GM23248 (cell line): ENCODE results near the gene NR2F1. TPM values are rescaled to one million over a fixed set of nuclear protein-coding genes. Genes with fewer than 3 reads are reported as not detected.

ENCODE experiments used
- DNase-seq: peaks from one replicate; pipeline ENCODE4 v3.0.0-alpha.2; 2015
- H2AFZ ChIP-seq: fragments of 200-600 bp; sonication (generic); 2 replicates; pipeline ENCODE4 v1.6.1; 2016; ENCODE audit warnings: antibody characterized with exemption
- H3F3A ChIP-seq: fragments of 200-600 bp; sonication (generic); 2 replicates; pipeline ENCODE4 v1.6.1; 2016; ENCODE audit warnings: mild to moderate bottlenecking, antibody characterized with exemption, mixed run types; ENCODE audit not compliant: insufficient read depth
- H3K27ac ChIP-seq: fragments of 200-600 bp; sonication (generic); 2 replicates; pipeline ENCODE4 v1.5.1; 2016; ENCODE audit warnings: mild to moderate bottlenecking
- H3K27me3 ChIP-seq: fragments of 200-600 bp; sonication (generic); replicated peaks from 2 replicates; pipeline ENCODE4 v1.6.1; 2016; ENCODE audit warnings: mild to moderate bottlenecking; ENCODE audit not compliant: insufficient read depth
- H3K36me3 ChIP-seq: fragments of 200-600 bp; sonication (generic); 2 replicates; pipeline ENCODE4 v1.6.1; 2016; ENCODE audit warnings: low read depth, mild to moderate bottlenecking
- H3K4me1 ChIP-seq: fragments of 200-600 bp; sonication (generic); 2 replicates; pipeline ENCODE4 v1.6.1; 2016; ENCODE audit warnings: mild to moderate bottlenecking; ENCODE audit not compliant: insufficient read depth
- H3K4me2 ChIP-seq: fragments of 200-600 bp; sonication (generic); one replicate; pipeline ENCODE4 v1.6.1; 2016; ENCODE audit warnings: mild to moderate bottlenecking; ENCODE audit not compliant: unreplicated experiment
- H3K4me3 ChIP-seq: fragments of 200-600 bp; sonication (generic); 2 replicates; pipeline ENCODE4 v1.5.1; 2016; ENCODE audit warnings: mild to moderate bottlenecking
- H3K79me2 ChIP-seq: fragments of 200-600 bp; sonication (generic); 2 replicates; pipeline ENCODE4 v1.6.1; 2016; ENCODE audit warnings: mild to moderate bottlenecking; ENCODE audit not compliant: insufficient read depth
- H3K9ac ChIP-seq: fragments of 200-600 bp; sonication (generic); 2 replicates; pipeline ENCODE4 v1.6.1; 2016; ENCODE audit warnings: mild to moderate bottlenecking
- H3K9me2 ChIP-seq: fragments of 200-600 bp; sonication (generic); 2 replicates; pipeline ENCODE4 v1.6.1; 2016; ENCODE audit warnings: mixed run types, mild to moderate bottlenecking, moderate library complexity; ENCODE audit not compliant: insufficient read depth
- H3K9me3 ChIP-seq: fragments of 200-600 bp; sonication (generic); one replicate; pipeline ENCODE4 v1.6.1; 2017; ENCODE audit warnings: low read depth
- H4K20me1 ChIP-seq: fragments of 200-600 bp; sonication (generic); 2 replicates; pipeline ENCODE4 v1.6.0; 2016; ENCODE audit not compliant: insufficient read depth
- EZH2 ChIP-seq: fragments of 200-600 bp; sonication (generic); IDR thresholded peaks from 2 replicates; pipeline ENCODE4 v1.6.1; 2018; ENCODE audit warnings: antibody characterized with exemption, mild to moderate bottlenecking; ENCODE audit not compliant: insufficient read depth, poor library complexity, severe bottlenecking
- EZH2phosphoT487 ChIP-seq: fragments of 200-600 bp; sonication (generic); IDR thresholded peaks from 2 replicates; pipeline ENCODE4 v1.6.1; 2018; ENCODE audit warnings: antibody characterized with exemption, moderate library complexity, mild to moderate bottlenecking, low read depth; ENCODE audit not compliant: insufficient read depth
- whole genome bisulfite sequencing, 2 experiments: methylation state at CpG; one replicate each; pipeline ENCODE4 v1.1.6; 2015 to 2017; ENCODE audit warnings: low lambda C conversion rate in 2 of 2, low coverage in 1 of 2; ENCODE audit errors: missing lambda C conversion rate in 2 of 2; 5-methylcytosine and 5-hydroxymethylcytosine counted together
- in situ Hi-C: fragments of 300-500 bp; cut with MboI; formaldehyde crosslinking; loops from 2 replicates; pipeline ENCODE4 v1.15.0; 2020
- polyA plus RNA-seq: library from polyadenylated mRNA; unstranded; fragments of >200 nt; fragmentation: Nextera tagmentation; extraction: Ambion mirVana; gene quantifications from 2 replicates; pipeline ENCODE4 v1.2.1, GENCODE V29; 2016
- total RNA-seq: library from RNA; depleted of rRNA; stranded (reverse); fragments of >200 nt; shearing (Covaris generic); gene quantifications from 2 replicates; pipeline ENCODE4 v1.2.3, GENCODE V29; 2014

The NR2F1 gene
- total and polyA plus RNA-seq, 2 experiments from 2014 or later: 5.6 to 14.3 TPM

- Histone ChIP-seq H3K79me2 (no peaks in the 10 kb centered on the region), H2AFZ (no peak overlapping the region), H3K4me1 (peaks cover 15% of the 10 kb centered on the region)
Measured at GRCh38 chr5:93609762-93610161, 26.7 kb downstream of the NR2F1 start.

GRCh38 chr5:93610581-93611272 is 27.7 kb downstream of the NR2F1 start:
- H3K4me3 ChIP-seq: no peak overlapping the region
- no peaks in the 10 kb centered on the region for H3K36me3 ChIP-seq
- peaks cover 67% of the 10 kb centered on the region for H3K27me3 ChIP-seq
- peaks cover 12% of the 10 kb centered on the region; the same call in 1 of the 2 replicates for H3F3A ChIP-seq
- no peak overlapping the region for H3K27ac ChIP-seq
- no peaks in the 10 kb centered on the region for H3K9me2 ChIP-seq
- no peak for TF ChIP-seq EZH2
- no peak for TF ChIP-seq EZH2phosphoT487
- no peak overlapping the region for H2AFZ ChIP-seq
- no peak overlapping the region for H3K4me2 ChIP-seq
- no peak for DNase-seq
- no peaks in the 10 kb centered on the region for H3K9me3 ChIP-seq
- H3K4me1 ChIP-seq: peaks cover 15% of the 10 kb centered on the region
- H3K9ac ChIP-seq: no peak overlapping the region
- WGBS, 2 experiments: 20 to 22% methylated on average over 17 of the region's 17 CpGs
- no peaks in the 10 kb centered on the region for H3K79me2 ChIP-seq
- no peaks in the 10 kb centered on the region for H4K20me1 ChIP-seq
- in situ Hi-C loops: loop anchor here (5.0 kb wide), 1 partner anchor 187 kb away; no protein-coding TSS in a partner anchor

More at GRCh38 chr5:93609762-93610161, 26.7 kb downstream of the NR2F1 start:
- Histone ChIP-seq H3K4me3 (no peak overlapping the region), H3K9me3 (no peaks in the 10 kb centered on the region), H3K27ac (no peak overlapping the region), H3K9me2 (no peaks in the 10 kb centered on the region), H3F3A (peaks cover 12% of the 10 kb centered on the region; the same call in 1 of the 2 replicates), H3K9ac (no peak overlapping the region), H3K4me2 (no peak overlapping the region), H4K20me1 (no peaks in the 10 kb centered on the region), H3K36me3 (no peaks in the 10 kb centered on the region), H3K27me3 (peaks cover 77% of the 10 kb centered on the region)
- DNase-seq: no peak
- 13 to 15% methylated on average over 7 of the region's 7 CpGs for WGBS, 2 experiments
- in situ Hi-C loops: loop anchor here (5.0 kb wide), 1 partner anchor 188 kb away; no protein-coding TSS in a partner anchor
- TF ChIP-seq EZH2 (peak; percentile 20), EZH2phosphoT487 (0 out of 2 replicates have a peak, but pooled peaks have one; percentile 44)

GRCh38 chr5:93611273-93611975 is 28.4 kb downstream of the NR2F1 start:
- in situ Hi-C loops: loop anchor here (5.0 kb wide), 1 partner anchor 186 kb away; no protein-coding TSS in a partner anchor
- TF ChIP-seq EZH2phosphoT487 (no peak), EZH2 (no peak)
- peaks cover 15% of the 10 kb centered on the region for H3K4me1 ChIP-seq
- H3K4me2 ChIP-seq: no peak overlapping the region
- H3K36me3 ChIP-seq: no peaks in the 10 kb centered on the region
- H4K20me1 ChIP-seq: no peaks in the 10 kb centered on the region
- 8 to 11% methylated on average over 9 of the region's 9 CpGs for WGBS, 2 experiments
- H3K27ac ChIP-seq: no peak overlapping the region
- no peak overlapping the region for H3K9ac ChIP-seq
- no peak for DNase-seq
- no peak overlapping the region for H2AFZ ChIP-seq
- no peak overlapping the region for H3K4me3 ChIP-seq
- H3K27me3 ChIP-seq: peaks cover 60% of the 10 kb centered on the region
- H3K79me2 ChIP-seq: no peaks in the 10 kb centered on the region
- peaks cover 12% of the 10 kb centered on the region; the same call in 1 of the 2 replicates for H3F3A ChIP-seq
- H3K9me3 ChIP-seq: no peaks in the 10 kb centered on the region
- no peaks in the 10 kb centered on the region for H3K9me2 ChIP-seq

GRCh38 chr5:93611976-93612854 is 29.2 kb downstream of the NR2F1 start:
- WGBS, 2 experiments: 11 to 12% methylated on average over 32 to 43 of the region's 43 CpGs
- H3F3A ChIP-seq: peaks cover 4% of the 10 kb centered on the region; the same call in 1 of the 2 replicates
- H3K4me3 ChIP-seq: no peak overlapping the region
- H3K9me3 ChIP-seq: no peaks in the 10 kb centered on the region
- TF ChIP-seq EZH2phosphoT487 (0 out of 2 replicates have a peak, but pooled peaks have one; percentile 74), EZH2 (peak; percentile 94)
- no peaks in the 10 kb centered on the region for H3K36me3 ChIP-seq
- H3K27ac ChIP-seq: no peak overlapping the region
- H4K20me1 ChIP-seq: no peaks in the 10 kb centered on the region
- H3K27me3 ChIP-seq: peaks cover 57% of the 10 kb centered on the region
- peak; percentile 36 for DNase-seq
- no peak overlapping the region for H2AFZ ChIP-seq
- H3K79me2 ChIP-seq: no peaks in the 10 kb centered on the region
- in situ Hi-C loops: loop anchor here (5.0 kb wide), 1 partner anchor 185 kb away; no protein-coding TSS in a partner anchor
- no peak overlapping the region for H3K4me2 ChIP-seq
- no peaks in the 10 kb centered on the region for H3K9me2 ChIP-seq
- no peak overlapping the region for H3K9ac ChIP-seq
- peaks cover 11% of the 10 kb centered on the region for H3K4me1 ChIP-seq
